Measurements from ENCODE around the gene NDOR1.
"Not testable (repeated sequence)": the region's sequence is repeated elsewhere in the genome, so short reads cannot be mapped to it uniquely, and the experiment has no call there.

GRCh38 chr9:137262173-137262908 lies 56.8 kb downstream of the NDOR1 start:
- TF ChIP-seq CTCF (IDR thresholded peaks at IDR 0.05; ENCODE audit: low read depth, low read length, poor library complexity, severe bottlenecking); EZH2phosphoT487 (IDR thresholded peaks at IDR 0.05; ENCODE audit: borderline replicate concordance, low read length): not testable (repeated sequence)
